Mesenchymal stem cell (in vitro differentiated cells and primary cell): Measurements from ENCODE around the gene P3H2. TPM values are rescaled to one million over a fixed set of nuclear protein-coding genes. Genes with fewer than 3 reads are reported as not detected.

ENCODE experiments used
- small RNA-seq: library from polyadenylated mRNA; stranded (forward); fragments of <200 nt; extraction: miRNeasy Mini kit (QIAGEN cat#:217004); gene quantifications from one replicate; pipeline ENCODE3, GENCODE V24; 2013; ENCODE audit warnings: low read depth

The P3H2 gene

Small RNAs within 50 kb of the gene (small RNA-seq; reads per million reads assigned to genes)
- gene RNU6-1109P, result not detected
